K562 (cell line): ENCODE results near the gene IQCE. TPM values are rescaled to one million over a fixed set of nuclear protein-coding genes. Genes with fewer than 3 reads are reported as not detected.

Source experiments
- E2F8 ChIP-seq: fragments of 450-650 bp; IDR thresholded peaks from 2 replicates; pipeline ENCODE4 v1.7.1; 2018; ENCODE audit warnings: mild to moderate bottlenecking, low read depth; ENCODE audit not compliant: partially characterized antibody
- RAD21 ChIP-seq, 2 experiments: fragments of 250-450 bp in 1 of 2; fragments of 450-650 bp in 1 of 2; sonication (Bioruptor Pico) in 1 of 2; formaldehyde crosslinking in 1 of 2; IDR thresholded peaks in 1 of 2; conservative IDR thresholded peaks in 1 of 2; 2 replicates each; pipeline versions ENCODE4 v1.4.0 to v1.8.0; 2020 to 2022; ENCODE audit warnings: mild to moderate bottlenecking in 2 of 2, moderate library complexity in 1 of 2
- RCOR1 ChIP-seq, 2 experiments: IDR thresholded peaks; 2 replicates each; pipeline ENCODE4 v1.6.1; 2012; ENCODE audit warnings: low read depth in 2 of 2, low read length in 2 of 2, borderline replicate concordance in 1 of 2, improper control_type of control experiment in 1 of 2
- SMC3 ChIP-seq: conservative IDR thresholded peaks from 2 replicates; pipeline ENCODE4 v1.6.1; 2011; ENCODE audit warnings: low read depth, low read length, improper control_type of control experiment; ENCODE audit not compliant: insufficient read depth
- TAF1 ChIP-seq: IDR thresholded peaks from 2 replicates; pipeline ENCODE4 v1.6.1; 2011; ENCODE audit warnings: mild to moderate bottlenecking, low read length, moderate library complexity; ENCODE audit not compliant: insufficient read depth, control insufficient read depth, severe bottlenecking; ENCODE audit errors: extremely low read depth
- polyA plus RNA-seq, 8 experiments: library from polyadenylated mRNA; depleted of rRNA in 4 of 8; stranded (reverse) in 5 of 8; unstranded in 3 of 8; fragments of >200 nt; fragmentation: Nextera tagmentation in 2 of 8; fragmentation: Illumina TruSeq in 1 of 8; extraction: Ambion mirVana in 2 of 8; extraction: Trizol in 1 of 8; gene quantifications; 2 replicates each; pipeline versions ENCODE4 v1.2.1 to v1.2.3, GENCODE V29; 2011 to 2014; ENCODE audit warnings: inconsistent platforms in 1 of 8, missing spikeins in 1 of 8
- total RNA-seq, 7 experiments: library from RNA; depleted of rRNA in 6 of 7; stranded (reverse); fragments of >200 nt in 6 of 7; fragmentation: Illumina TruSeq in 2 of 7; extraction: Trizol in 2 of 7; gene quantifications; 2 replicates each; pipeline versions ENCODE4 v1.2.1 to v1.2.3, GENCODE V29; 2011 to 2021; ENCODE audit warnings: low replicate concordance in 1 of 7

The IQCE gene
- total and polyA plus RNA-seq, 9 of the 15 experiments (the other 6 are each of a cell fraction or from before 2014, with no cell fraction given), result 0.18 to 8.5 (median 4.2) TPM

GRCh38 chr7:2567679-2568278 is 9.0 kb downstream of the IQCE start (continued):
- TF ChIP-seq E2F8, result no peak
- TF ChIP-seq RCOR1 (IDR thresholded peaks at IDR 0.05; ENCODE audit: borderline replicate concordance in 1 of 2, low read depth in 2 of 2, low read length in 2 of 2), result 0 out of 4 replicates have a peak, but pooled peaks of 1 of the 2 experiments have one; percentile 11
- peak; percentile 17 to 55; a peak in 3 of 4 replicates for TF ChIP-seq RAD21 (CRISPR knock-in tag; conservative IDR thresholded peaks at IDR 0.05 in 1 of 2, IDR thresholded peaks at IDR 0.05 in 1 of 2)
- peak; percentile 41 for TF ChIP-seq SMC3
- TF ChIP-seq TAF1, result no peak
- TF ChIP-seq, all 486 proteins: peak for 6
